Frontal cortex (tissue), 4 donors: ENCODE data around the gene XPO4. TPM values are rescaled to one million over a fixed set of nuclear protein-coding genes. Genes with fewer than 3 reads are reported as not detected.

ENCODE experiments used
- DNase-seq, 2 donors: peaks; one replicate each; pipeline ENCODE4 v3.0.0; 2012; ENCODE audit warnings: low spot score in 2 of 2
- FAIRE-seq: peaks from 2 replicates; lab custom pipeline; 2012; peaks lifted over from hg19 to GRCh38; lab: Jason Lieb, UNC
- total RNA-seq: library from RNA; depleted of rRNA; stranded (reverse); fragments of >200 nt; gene quantifications from one replicate; pipeline ENCODE4 v1.2.3, GENCODE V29; 2014
- donor health status: control.
- donor health status: control.
- donor health status: control.

Gene XPO4
- total RNA-seq, 1 donor from 2014 or later: 24.5 TPM

- FAIRE-seq (no peak), DNase-seq (no peak)
Observed at GRCh38 chr13:20832861-20833260, 69.7 kb downstream of the XPO4 start.

GRCh38 chr13:20831933-20832332, 70.6 kb downstream of the XPO4 start:
- no peak for DNase-seq
- FAIRE-seq: no peak

- FAIRE-seq: peak; percentile 88
- DNase-seq: no peak
Observed at GRCh38 chr13:20831254-20831653, 71.3 kb downstream of the XPO4 start.

GRCh38 chr13:20828539-20829364, 73.8 kb downstream of the XPO4 start:
- no peak for FAIRE-seq
- DNase-seq: no peak

- DNase-seq: no peak
Observed at GRCh38 chr13:20826843-20827560, 75.5 kb downstream of the XPO4 start.

GRCh38 chr13:20826301-20826700, 76.2 kb downstream of the XPO4 start:
- no peak for DNase-seq
- FAIRE-seq: no peak

More at GRCh38 chr13:20826843-20827560, 75.5 kb downstream of the XPO4 start:
- FAIRE-seq: no peak

GRCh38 chr13:20825477-20825875, 77.1 kb downstream of the XPO4 start:
- no peak for FAIRE-seq
- DNase-seq: no peak

- DNase-seq (no peak), FAIRE-seq (no peak)
Observed at GRCh38 chr13:20824762-20825476, 77.6 kb downstream of the XPO4 start.

- FAIRE-seq: no peak
- DNase-seq: no peak
Observed at GRCh38 chr13:20823071-20823470, 79.5 kb downstream of the XPO4 start.

GRCh38 chr13:20822406-20822805, 80.1 kb downstream of the XPO4 start:
- FAIRE-seq (no peak), DNase-seq (no peak)

GRCh38 chr13:20819715-20820114, 82.8 kb downstream of the XPO4 start:
- DNase-seq: no peak
- no peak for FAIRE-seq

GRCh38 chr13:20815464-20815863, 87.1 kb downstream of the XPO4 start:
- no peak for DNase-seq
- no peak for FAIRE-seq

- FAIRE-seq (peak; percentile 37), DNase-seq (peak in 1 of 2 donors; percentile 17)
Observed at GRCh38 chr13:20814224-20814910, 88.2 kb downstream of the XPO4 start.

GRCh38 chr13:20812890-20813289, 89.7 kb downstream of the XPO4 start:
- no peak for FAIRE-seq
- no peak for DNase-seq

- DNase-seq: no peak
- no peak for FAIRE-seq
Observed at GRCh38 chr13:20810808-20811207, 91.7 kb downstream of the XPO4 start.

- DNase-seq (no peak), FAIRE-seq (no peak)
Observed at GRCh38 chr13:20808874-20809273, 93.7 kb downstream of the XPO4 start.

GRCh38 chr13:20803180-20803965, 99.2 kb downstream of the XPO4 start:
- no peak for FAIRE-seq
- no peak for DNase-seq

- DNase-seq: no peak
- FAIRE-seq: no peak
Observed at GRCh38 chr13:20801707-20802106, 100.8 kb downstream of the XPO4 start.

GRCh38 chr13:20799726-20800416, 102.7 kb downstream of the XPO4 start:
- FAIRE-seq: no peak
- DNase-seq: no peak
